Measurements from ENCODE around the gene ACTN1. TPM values are rescaled to one million over a fixed set of nuclear protein-coding genes. Genes with fewer than 3 reads are reported as not detected.

Gene ACTN1
- total and polyA plus RNA-seq, 2 of the 8 experiments (the other 6 are each of a cell fraction or from before 2014, with no cell fraction given), result 236 to 262 TPM

- H4K20me1 ChIP-seq (replicated peaks in 1 of 2; ENCODE audit: control insufficient read depth in 1 of 2, insufficient read depth in 2 of 2, low read length in 2 of 2), result peaks cover 45 to 63% of the 10 kb centered on the region in 2 experiments
- no peak for DNase-seq (ENCODE audit: low read depth in 1 of 2, low spot score in 2 of 2)
- H2BK20ac ChIP-seq (ENCODE audit: low read length), result no peak overlapping the region
- peak overlapping the region; percentile 23; the same call in 1 of the 2 replicates for H2BK5ac ChIP-seq (ENCODE audit: low read depth, low read length)
- no peaks in the 10 kb centered on the region for H3K9me3 ChIP-seq (ENCODE audit: insufficient read depth in 2 of 2, low read depth in 1 of 2, low read length in 1 of 2)
- H3K4me1 ChIP-seq (replicated peaks in 1 of 4; ENCODE audit: control insufficient read depth in 3 of 4, insufficient read depth in 4 of 4, low read length in 3 of 4), result peaks cover 9 to 33% (median 18%) of the 10 kb centered on the region in 4 experiments; a peak in 6 of 7 replicates
- no peak overlapping the region for H2AFZ ChIP-seq (ENCODE audit: low read length)
- no peak overlapping the region for H3K18ac ChIP-seq (ENCODE audit: extremely low read depth, low read length)
- H4K8ac ChIP-seq (ENCODE audit: extremely low read depth, insufficient read depth, low read length), result peak overlapping the region; percentile 29; the same call in 1 of the 2 replicates
- H3K4me2 ChIP-seq (ENCODE audit: insufficient read depth in 1 of 2, low read depth in 2 of 2, low read length in 2 of 2), result no peak overlapping the region
- no peak for TF ChIP-seq USF2 (IDR thresholded peaks at IDR 0.05; ENCODE audit: low read length)
- TF ChIP-seq RAD21 (IDR thresholded peaks at IDR 0.05 in 1 of 2, conservative IDR thresholded peaks at IDR 0.05 in 1 of 2; ENCODE audit: low read depth in 2 of 2, low read length in 2 of 2), result no peak
- TF ChIP-seq SP1 (IDR thresholded peaks at IDR 0.05; ENCODE audit: low read depth, low read length), result no peak
- TF ChIP-seq CBX5 (IDR thresholded peaks at IDR 0.05; ENCODE audit: low read depth, low read length), result no peak
- no peak for TF ChIP-seq NRF1 (IDR thresholded peaks at IDR 0.05; ENCODE audit: low read depth, low read length)
- no peak for TF ChIP-seq TBP (IDR thresholded peaks at IDR 0.05; ENCODE audit: low read depth, low read length)
- no peak for TF ChIP-seq PHF8 (conservative IDR thresholded peaks at IDR 0.05; ENCODE audit: low read depth, low read length)
- TF ChIP-seq TEAD4 (IDR thresholded peaks at IDR 0.05; ENCODE audit: low read depth, low read length), result no peak
- no peak for TF ChIP-seq YY1 (IDR thresholded peaks at IDR 0.05; ENCODE audit: low read depth, low read length)
- no peak for TF ChIP-seq KDM4A (IDR thresholded peaks at IDR 0.05; ENCODE audit: low read depth, low read length, severe bottlenecking)
- no peak overlapping the region for H2AK5ac ChIP-seq (ENCODE audit: low read depth, low read length)
- peak overlapping the region; percentile 61; the same call in 1 of the 2 replicates for H2BK15ac ChIP-seq (ENCODE audit: low read length)
- H4K91ac ChIP-seq (replicated peaks; ENCODE audit: insufficient read length, low read length), result no peak overlapping the region
- H3K27me3 ChIP-seq (replicated peaks in 1 of 4; ENCODE audit: control insufficient read depth in 3 of 4, extremely low read depth in 1 of 4, insufficient read depth in 3 of 4, low read length in 3 of 4), result no peaks in the 10 kb centered on the region
- H2BK120ac ChIP-seq (replicated peaks; ENCODE audit: low read depth, low read length), result no peak overlapping the region
- no peak overlapping the region for H3K14ac ChIP-seq (ENCODE audit: insufficient read length)
- peaks cover 52% of the 10 kb centered on the region for H3K79me1 ChIP-seq (ENCODE audit: low read depth, low read length)
- H4K5ac ChIP-seq (ENCODE audit: insufficient read length, low read depth, low read length), result no peak overlapping the region
- H3K23me2 ChIP-seq (ENCODE audit: low read depth, low read length), result no peaks in the 10 kb centered on the region
- H3K9ac ChIP-seq (replicated peaks in 1 of 4; ENCODE audit: extremely low read depth in 1 of 4, low read depth in 3 of 4, low read length in 3 of 4), result no peak overlapping the region
- H3K23ac ChIP-seq (ENCODE audit: insufficient read length), result no peak overlapping the region
- no peak overlapping the region for H3K56ac ChIP-seq (replicated peaks; ENCODE audit: insufficient read length, low read depth, low read length)
- no peaks in the 10 kb centered on the region for H3K36me3 ChIP-seq (ENCODE audit: control insufficient read depth in 2 of 4, insufficient read depth in 4 of 4, low read length in 3 of 4)
- no peak overlapping the region for H2BK12ac ChIP-seq (ENCODE audit: low read depth, low read length)
- ChIA-PET CTCF (ENCODE audit: partially characterized antibody) (interaction anchor here (0.6 to 3.6 kb wide), 8 partner anchors 9 to 53 kb away, joined by 3 to 14 read pairs (median 4); no protein-coding TSS in a partner anchor), POLR2A (ENCODE audit: partially characterized antibody) (interaction anchor here (0.9 to 3.9 kb wide), 4 partner anchors 10 to 44 kb away, joined by 3 to 29 read pairs (median 6); no protein-coding TSS in a partner anchor)
- no peak for FAIRE-seq
- no peak overlapping the region for H3K27ac ChIP-seq (ENCODE audit: low read depth, low read length)
- H3K4me3 ChIP-seq (ENCODE audit: extremely low read depth in 1 of 4, insufficient read depth in 2 of 4, low read depth in 3 of 4, low read length in 4 of 4), result no peak overlapping the region
- H3K4ac ChIP-seq (replicated peaks; ENCODE audit: insufficient read length, low read depth, low read length), result no peak overlapping the region
- peaks cover 20 to 100% of the 10 kb centered on the region in 2 experiments for H3K79me2 ChIP-seq (ENCODE audit: control insufficient read depth in 1 of 2, insufficient read depth in 2 of 2, low read length in 2 of 2)
These were observed 13.8 kb downstream of the ACTN1 start for GRCh38 chr14:68965261-68965761.

All from H1 (cell line).